Hepatocyte (in vitro differentiated cells): Measurements from ENCODE around the gene DTX3. TPM values are rescaled to one million over a fixed set of nuclear protein-coding genes. Genes with fewer than 3 reads are reported as not detected.

ENCODE experiments used
- DNase-seq: peaks from one replicate; pipeline ENCODE4 v3.0.0-alpha.2; 2016; ENCODE audit warnings: low spot score
- H2AFZ ChIP-seq: fragments of 200-600 bp; sonication (generic); 2 replicates; pipeline ENCODE4 v1.6.0; 2016; ENCODE audit warnings: antibody characterized with exemption, mild to moderate bottlenecking
- H3K27ac ChIP-seq: fragments of 200-600 bp; sonication (generic); 2 replicates; pipeline ENCODE4 v1.5.1; 2016; ENCODE audit warnings: mild to moderate bottlenecking
- H3K27me3 ChIP-seq: fragments of 200-600 bp; sonication (generic); 2 replicates; pipeline ENCODE4 v1.6.1; 2016
- H3K36me3 ChIP-seq: fragments of 200-600 bp; sonication (generic); replicated peaks from 2 replicates; pipeline ENCODE4 v1.5.1; 2016; ENCODE audit warnings: low read depth; ENCODE audit not compliant: insufficient read depth
- H3K4me1 ChIP-seq: fragments of 200-600 bp; sonication (generic); 2 replicates; pipeline ENCODE4 v1.5.1; 2016; ENCODE audit warnings: mild to moderate bottlenecking, moderate library complexity; ENCODE audit not compliant: insufficient read depth
- H3K4me2 ChIP-seq: fragments of 200-600 bp; sonication (generic); 2 replicates; pipeline ENCODE4 v1.6.0; 2016
- H3K4me3 ChIP-seq: fragments of 200-600 bp; sonication (generic); 2 replicates; pipeline ENCODE4 v1.5.1; 2016; ENCODE audit warnings: mild to moderate bottlenecking
- H3K79me2 ChIP-seq: fragments of 200-600 bp; sonication (generic); 2 replicates; pipeline ENCODE4 v1.6.0; 2017; ENCODE audit warnings: mild to moderate bottlenecking
- H3K9me2 ChIP-seq: fragments of 200-600 bp; sonication (generic); replicated peaks from 2 replicates; pipeline ENCODE4 v1.6.0; 2017; ENCODE audit warnings: mild to moderate bottlenecking; ENCODE audit not compliant: insufficient read depth
- H3K9me3 ChIP-seq: fragments of 200-600 bp; sonication (generic); 2 replicates; pipeline ENCODE4 v1.5.1; 2016; ENCODE audit warnings: low read depth, mild to moderate bottlenecking
- H4K20me1 ChIP-seq: fragments of 200-600 bp; sonication (generic); 2 replicates; pipeline ENCODE4 v1.6.0; 2016; ENCODE audit warnings: mild to moderate bottlenecking; ENCODE audit not compliant: insufficient read depth, poor library complexity, severe bottlenecking
- CTCF ChIP-seq: fragments of 200-600 bp; sonication (generic); IDR thresholded peaks from 2 replicates; pipeline ENCODE4 v1.5.1; 2016; ENCODE audit warnings: antibody characterized with exemption, mild to moderate bottlenecking; ENCODE audit not compliant: poor library complexity
- EZH2 ChIP-seq: fragments of 200-600 bp; sonication (generic); IDR thresholded peaks from 2 replicates; pipeline ENCODE4 v1.6.1; 2016; ENCODE audit warnings: antibody characterized with exemption, mild to moderate bottlenecking, borderline replicate concordance
- EZH2phosphoT487 ChIP-seq: fragments of 200-600 bp; sonication (generic); IDR thresholded peaks from one replicate; pipeline ENCODE4 v1.6.1; 2018; ENCODE audit warnings: antibody characterized with exemption, mild to moderate bottlenecking, low read depth, moderate library complexity; ENCODE audit not compliant: unreplicated experiment, severe bottlenecking
- WGBS: methylation state at CpG from one replicate; pipeline ENCODE4 v1.1.6; 2016; ENCODE audit warnings: low lambda C conversion rate; ENCODE audit errors: missing lambda C conversion rate; 5-methylcytosine and 5-hydroxymethylcytosine counted together
- polyA plus RNA-seq: library from polyadenylated mRNA; unstranded; fragments of >200 nt; fragmentation: Nextera tagmentation; extraction: Ambion mirVana; gene quantifications from 2 replicates; pipeline ENCODE4 v1.2.1, GENCODE V29; 2016
- total RNA-seq: library from RNA; depleted of rRNA; stranded (reverse); fragments of >200 nt; gene quantifications from 2 replicates; pipeline ENCODE4 v1.2.3, GENCODE V29; 2014

The DTX3 gene
- total and polyA plus RNA-seq, 2 experiments from 2014 or later, result 19.9 to 31.2 TPM

- no peaks in the 10 kb centered on the region for H4K20me1 ChIP-seq
- no peaks in the 10 kb centered on the region for H3K9me2 ChIP-seq
- H3K4me3 ChIP-seq, result no peak overlapping the region
- no peak overlapping the region for H2AFZ ChIP-seq
- H3K4me1 ChIP-seq, result peaks cover 13% of the 10 kb centered on the region
- H3K9me3 ChIP-seq, result no peaks in the 10 kb centered on the region
- TF ChIP-seq EZH2, result no peak
- TF ChIP-seq CTCF, result no peak
- TF ChIP-seq EZH2phosphoT487, result no peak
- H3K36me3 ChIP-seq, result no peaks in the 10 kb centered on the region
- no peaks in the 10 kb centered on the region for H3K79me2 ChIP-seq
- no peak overlapping the region for H3K27ac ChIP-seq
- H3K27me3 ChIP-seq, result peaks cover 100% of the 10 kb centered on the region
- WGBS, result 85% methylated on average over 5 of the region's 5 CpGs
- DNase-seq, result no peak
- H3K4me2 ChIP-seq, result no peak overlapping the region
Observed at GRCh38 chr12:57623811-57624390, 19.3 kb downstream of the DTX3 start.

- no peaks in the 10 kb centered on the region for H3K79me2 ChIP-seq
- WGBS, result 84% methylated on average over 8 of the region's 8 CpGs
- no peaks in the 10 kb centered on the region for H3K36me3 ChIP-seq
- H3K27me3 ChIP-seq, result peaks cover 100% of the 10 kb centered on the region
- H4K20me1 ChIP-seq, result no peaks in the 10 kb centered on the region
- no peak overlapping the region for H3K27ac ChIP-seq
- H3K9me3 ChIP-seq, result no peaks in the 10 kb centered on the region
- H3K9me2 ChIP-seq, result no peaks in the 10 kb centered on the region
- H3K4me3 ChIP-seq, result no peak overlapping the region
- no peak overlapping the region for H2AFZ ChIP-seq
- no peak for DNase-seq
- H3K4me2 ChIP-seq, result no peak overlapping the region
- TF ChIP-seq CTCF, result no peak
- TF ChIP-seq EZH2, result no peak
- TF ChIP-seq EZH2phosphoT487, result no peak
- peaks cover 10% of the 10 kb centered on the region for H3K4me1 ChIP-seq
Observed at GRCh38 chr12:57624441-57625220, 20.0 kb downstream of the DTX3 start.

- Histone ChIP-seq H3K4me3 (no peak overlapping the region), H3K9me2 (no peaks in the 10 kb centered on the region), H3K79me2 (no peaks in the 10 kb centered on the region), H2AFZ (no peak overlapping the region), H3K4me1 (peaks cover 10% of the 10 kb centered on the region), H3K27me3 (peaks cover 100% of the 10 kb centered on the region), H3K36me3 (no peaks in the 10 kb centered on the region), H3K27ac (no peak overlapping the region), H4K20me1 (no peaks in the 10 kb centered on the region), H3K4me2 (no peak overlapping the region), H3K9me3 (no peaks in the 10 kb centered on the region)
- DNase-seq, result no peak
- TF ChIP-seq EZH2phosphoT487 (no peak), CTCF (no peak), EZH2 (no peak)
- 83% methylated on average over 12 of the region's 12 CpGs for WGBS
Observed at GRCh38 chr12:57625261-57626032, 20.8 kb downstream of the DTX3 start.
